BJ (cell line): ENCODE measurements around the gene AMOTL1. TPM values are rescaled to one million over a fixed set of nuclear protein-coding genes. Genes with fewer than 3 reads are reported as not detected.

ENCODE experiments used
- CTCF ChIA-PET: fragments of 350-600 bp; formaldehyde crosslinking; extraction: SDS; loops from one replicate; lab custom pipeline; 2021; ENCODE audit warnings: antibody characterized with exemption, inconsistent platforms; lab: Yijun Ruan, JAX
- POLR2A ChIA-PET: fragments of 300-600 bp; sonication (Branson Sonifier 250); formaldehyde crosslinking; extraction: SDS; loops from one replicate; lab custom pipeline; 2021; ENCODE audit warnings: antibody characterized with exemption; lab: Charles Lee
- DNase-seq: peaks from one replicate; pipeline ENCODE4 v3.0.0-alpha.2; 2011; ENCODE audit warnings: low read depth
- H3K27me3 ChIP-seq: 2 replicates; pipeline ENCODE4 v1.6.0; 2011; ENCODE audit warnings: low read length; ENCODE audit not compliant: control insufficient read depth, insufficient read depth
- H3K36me3 ChIP-seq: 2 replicates; pipeline ENCODE4 v1.5.1; 2011; ENCODE audit warnings: low read length; ENCODE audit not compliant: control insufficient read depth, insufficient read depth
- H3K4me3 ChIP-seq: 2 replicates; pipeline ENCODE4 v1.5.1; 2011; ENCODE audit warnings: low read depth, mild to moderate bottlenecking, control low read depth, low read length
- polyA plus RNA-seq: library from polyadenylated mRNA; depleted of rRNA; stranded (reverse); fragments of >200 nt; gene quantifications from 2 replicates; pipeline ENCODE4 v1.2.3, GENCODE V29; 2011
- TF ChIP-seq, protein P1 (sequence below): IDR thresholded peaks from 2 replicates; pipeline ENCODE4 v1.5.1; 2011; ENCODE audit warnings: low read depth, mild to moderate bottlenecking, control low read depth, inconsistent platforms, low read length, moderate library complexity; ENCODE audit not compliant: insufficient read depth

The AMOTL1 gene
- polyA plus RNA-seq, 1 experiment: 25.5 TPM

DNA sequence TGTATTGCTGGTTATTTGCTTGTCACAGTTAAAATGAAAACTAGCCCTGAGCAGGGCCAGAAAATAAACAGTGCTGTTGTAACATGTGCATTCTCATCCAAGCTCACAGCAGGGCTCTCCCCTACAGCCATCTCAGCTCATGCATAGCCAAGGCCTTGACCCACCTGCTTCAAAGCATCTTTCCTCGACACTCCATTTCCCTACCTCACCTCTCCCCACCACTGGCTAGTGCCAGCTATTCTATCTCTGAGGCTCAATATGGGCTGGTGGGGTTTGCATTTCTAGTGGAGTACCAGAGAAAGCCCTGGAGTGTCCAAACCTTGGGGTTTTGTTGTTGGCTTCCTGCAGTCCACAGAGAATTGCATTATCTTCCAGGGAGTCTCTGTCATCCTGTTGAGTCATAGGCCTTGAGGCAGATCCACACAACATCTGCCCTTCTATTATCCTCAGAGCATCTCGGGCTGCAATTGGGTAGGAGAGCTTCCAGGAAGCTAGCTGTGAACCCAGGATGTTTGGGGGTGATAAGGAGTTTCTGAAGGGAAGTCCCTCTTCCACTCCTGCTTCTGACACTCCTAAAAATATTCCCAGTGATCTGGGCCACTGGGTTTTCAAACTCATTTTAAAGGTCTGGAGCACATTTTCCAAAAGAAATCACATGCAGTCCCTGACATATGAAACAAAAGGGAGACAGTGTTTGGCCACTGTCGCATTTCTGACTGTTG lies 36.1 kb upstream of the AMOTL1 start:
- DNase-seq: peak; percentile 75
- ChIA-PET CTCF (interaction anchor here (1.0 to 2.4 kb wide), 4 partner anchors 10 to 165 kb away, joined by 3 to 17 read pairs (median 3); no protein-coding TSS in a partner anchor), POLR2A (no interaction called here)
- no peaks in the 10 kb centered on the region for H3K36me3 ChIP-seq
- TF ChIP-seq, protein P1, sequence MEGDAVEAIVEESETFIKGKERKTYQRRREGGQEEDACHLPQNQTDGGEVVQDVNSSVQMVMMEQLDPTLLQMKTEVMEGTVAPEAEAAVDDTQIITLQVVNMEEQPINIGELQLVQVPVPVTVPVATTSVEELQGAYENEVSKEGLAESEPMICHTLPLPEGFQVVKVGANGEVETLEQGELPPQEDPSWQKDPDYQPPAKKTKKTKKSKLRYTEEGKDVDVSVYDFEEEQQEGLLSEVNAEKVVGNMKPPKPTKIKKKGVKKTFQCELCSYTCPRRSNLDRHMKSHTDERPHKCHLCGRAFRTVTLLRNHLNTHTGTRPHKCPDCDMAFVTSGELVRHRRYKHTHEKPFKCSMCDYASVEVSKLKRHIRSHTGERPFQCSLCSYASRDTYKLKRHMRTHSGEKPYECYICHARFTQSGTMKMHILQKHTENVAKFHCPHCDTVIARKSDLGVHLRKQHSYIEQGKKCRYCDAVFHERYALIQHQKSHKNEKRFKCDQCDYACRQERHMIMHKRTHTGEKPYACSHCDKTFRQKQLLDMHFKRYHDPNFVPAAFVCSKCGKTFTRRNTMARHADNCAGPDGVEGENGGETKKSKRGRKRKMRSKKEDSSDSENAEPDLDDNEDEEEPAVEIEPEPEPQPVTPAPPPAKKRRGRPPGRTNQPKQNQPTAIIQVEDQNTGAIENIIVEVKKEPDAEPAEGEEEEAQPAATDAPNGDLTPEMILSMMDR: no peak
- no peak overlapping the region for H3K4me3 ChIP-seq
- H3K27me3 ChIP-seq: no peaks in the 10 kb centered on the region

DNA sequence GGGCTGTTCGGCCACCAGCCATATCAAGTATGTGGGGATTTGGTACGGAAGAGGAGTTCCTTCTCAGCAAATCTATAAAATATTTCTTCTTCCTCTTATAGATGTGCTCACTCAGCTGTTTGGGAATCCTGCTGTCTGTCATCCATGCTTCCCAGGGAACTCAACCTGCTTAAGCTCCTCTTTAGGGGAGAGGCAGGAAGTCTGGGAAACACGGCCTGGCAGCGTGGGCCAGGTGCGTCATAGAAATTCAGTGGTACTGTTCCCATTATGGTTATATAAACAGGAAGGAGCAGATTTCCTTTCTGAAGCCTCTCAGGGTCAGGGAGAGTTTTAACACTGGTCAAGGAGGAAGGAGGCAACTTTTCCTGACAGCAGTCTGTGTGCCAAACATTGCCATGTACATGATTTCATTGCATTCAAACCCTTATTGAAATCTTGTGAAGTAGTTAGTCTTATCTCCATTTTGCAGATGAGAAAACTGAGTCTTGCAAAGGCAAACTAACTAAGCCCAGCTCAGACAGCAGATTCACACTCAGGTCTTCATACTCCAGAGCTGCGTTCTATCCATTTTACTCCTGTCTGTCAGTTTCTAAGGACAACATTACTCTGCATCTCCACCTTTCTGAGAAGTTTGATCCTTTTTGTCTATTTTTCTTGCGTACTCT lies 35.4 kb upstream of the AMOTL1 start:
- ChIA-PET POLR2A (no interaction called here), CTCF (interaction anchor here (1.0 to 2.4 kb wide), 4 partner anchors 9 to 165 kb away, joined by 3 to 17 read pairs (median 3); no protein-coding TSS in a partner anchor)
- TF ChIP-seq, protein P1: no peak
- no peaks in the 10 kb centered on the region for H3K27me3 ChIP-seq
- no peaks in the 10 kb centered on the region for H3K36me3 ChIP-seq
- H3K4me3 ChIP-seq: no peak overlapping the region
- peak; percentile 62 for DNase-seq

DNA sequence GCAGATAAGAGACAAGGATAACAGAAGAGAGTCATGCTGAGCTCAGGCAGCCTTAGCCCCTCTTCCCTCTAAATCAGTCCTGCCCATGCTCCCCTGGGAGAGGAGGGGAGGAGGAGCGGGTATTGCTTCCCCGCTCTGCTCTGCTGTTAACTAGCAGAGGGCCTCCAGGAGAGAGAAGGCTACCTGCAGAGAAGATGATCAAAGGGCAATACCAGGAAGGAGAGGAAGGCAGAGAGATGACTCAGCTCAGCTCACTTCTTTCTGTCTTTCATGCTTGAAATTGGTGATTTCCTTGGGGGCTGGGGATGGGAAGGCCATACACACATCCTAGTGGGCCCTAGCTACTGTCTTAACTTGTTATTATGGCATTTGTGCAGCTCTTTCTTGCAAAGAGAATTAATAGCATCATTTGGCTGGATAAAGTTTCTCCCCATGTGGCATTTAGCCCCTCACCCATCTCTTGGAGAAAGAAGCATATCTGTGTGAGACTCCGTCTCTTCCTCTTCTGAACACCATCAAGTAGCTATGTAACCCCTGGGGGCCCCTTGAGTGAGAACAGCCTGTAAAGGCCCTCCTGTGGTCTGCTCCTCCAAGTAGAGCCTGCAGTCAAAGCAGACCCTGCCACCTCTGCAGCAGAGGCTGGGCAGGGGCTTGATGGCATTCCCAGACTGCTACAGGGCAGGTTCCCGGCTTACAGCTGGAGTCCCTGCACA lies 33.4 kb upstream of the AMOTL1 start:
- POLR2A ChIA-PET: no interaction called here
- TF ChIP-seq, protein P1: no peak

DNA sequence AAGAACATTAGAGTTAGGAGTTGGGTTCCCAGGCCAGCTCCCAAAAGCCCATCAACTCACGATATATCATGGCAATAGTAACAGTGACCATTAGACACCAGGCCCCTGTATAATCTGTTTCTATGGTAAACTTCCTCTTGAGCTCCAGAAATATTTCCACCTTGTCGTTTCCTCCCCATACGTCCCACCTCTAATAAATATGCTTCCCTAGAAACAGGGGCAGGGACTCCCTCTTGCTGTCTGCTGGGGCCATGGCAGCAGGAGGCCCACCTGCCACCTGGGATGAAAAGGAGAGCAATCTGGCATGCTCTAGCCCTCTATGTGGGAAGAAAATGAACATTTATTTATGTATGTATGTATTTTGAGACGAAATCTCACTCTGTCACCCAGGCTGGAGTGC lies 32.2 kb upstream of the AMOTL1 start:
- no peaks in the 10 kb centered on the region for H3K27me3 ChIP-seq
- H3K4me3 ChIP-seq: no peak overlapping the region
- DNase-seq: no peak
- TF ChIP-seq, protein P1: no peak
- no peaks in the 10 kb centered on the region for H3K36me3 ChIP-seq
- ChIA-PET POLR2A (no interaction called here), CTCF (interaction anchor here (1.5 to 1.6 kb wide), 2 partner anchors 11 to 12 kb away, joined by 4 read pairs; no protein-coding TSS in a partner anchor)

More for the DNA sequence above, 33.4 kb upstream of the AMOTL1 start:
- CTCF ChIA-PET: interaction anchor here (1.5 to 1.6 kb wide), 3 partner anchors 11 to 111 kb away, joined by 4 read pairs; no protein-coding TSS in a partner anchor
- no peaks in the 10 kb centered on the region for H3K36me3 ChIP-seq
- DNase-seq: no peak
- no peaks in the 10 kb centered on the region for H3K27me3 ChIP-seq
- H3K4me3 ChIP-seq: no peak overlapping the region
